ENCODE data around the gene PNPLA2.

DNA sequence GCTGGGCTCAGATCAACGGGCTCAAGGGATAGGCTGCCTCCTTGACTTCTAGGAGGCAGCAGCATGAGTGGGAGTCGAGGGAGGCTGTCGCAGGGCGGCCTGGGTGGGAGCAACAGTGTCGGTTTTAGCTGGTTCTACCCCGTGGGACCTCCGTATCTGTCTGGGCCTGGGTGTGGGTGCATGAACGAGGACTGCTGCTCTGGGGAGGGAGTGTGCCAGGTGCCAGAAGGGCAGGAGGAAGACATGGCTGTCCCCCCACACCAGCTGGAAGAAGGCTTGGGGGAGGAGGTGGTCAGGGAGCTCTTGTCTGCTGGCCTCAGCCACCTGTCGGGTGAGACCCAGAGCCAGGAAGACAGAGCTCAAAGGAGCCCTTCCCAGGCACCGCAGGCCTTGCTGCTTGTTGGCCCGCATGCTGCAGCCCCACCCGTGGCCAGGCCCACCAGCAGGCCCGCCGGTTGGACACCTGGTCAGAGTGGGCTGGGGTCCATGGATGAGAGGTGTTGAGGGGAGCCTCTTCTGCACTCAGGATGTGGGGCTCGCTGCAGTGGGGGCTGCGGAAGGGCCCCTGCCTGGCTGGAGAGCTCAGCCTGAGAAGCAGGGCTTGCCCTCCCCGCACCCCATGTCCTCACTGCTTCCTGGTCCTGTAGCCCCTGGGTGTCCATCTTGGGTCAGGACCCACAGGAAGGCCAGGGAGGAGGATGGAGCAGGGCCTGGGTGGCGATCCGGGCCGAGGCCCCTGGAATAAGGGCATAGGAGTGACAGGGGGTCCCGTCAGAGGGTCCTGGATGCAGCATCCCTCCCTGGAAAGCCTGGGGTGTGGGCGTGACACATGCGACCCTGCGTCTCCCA, 32.3 kb upstream of the PNPLA2 start:
- TF ChIP-seq, protein P1, sequence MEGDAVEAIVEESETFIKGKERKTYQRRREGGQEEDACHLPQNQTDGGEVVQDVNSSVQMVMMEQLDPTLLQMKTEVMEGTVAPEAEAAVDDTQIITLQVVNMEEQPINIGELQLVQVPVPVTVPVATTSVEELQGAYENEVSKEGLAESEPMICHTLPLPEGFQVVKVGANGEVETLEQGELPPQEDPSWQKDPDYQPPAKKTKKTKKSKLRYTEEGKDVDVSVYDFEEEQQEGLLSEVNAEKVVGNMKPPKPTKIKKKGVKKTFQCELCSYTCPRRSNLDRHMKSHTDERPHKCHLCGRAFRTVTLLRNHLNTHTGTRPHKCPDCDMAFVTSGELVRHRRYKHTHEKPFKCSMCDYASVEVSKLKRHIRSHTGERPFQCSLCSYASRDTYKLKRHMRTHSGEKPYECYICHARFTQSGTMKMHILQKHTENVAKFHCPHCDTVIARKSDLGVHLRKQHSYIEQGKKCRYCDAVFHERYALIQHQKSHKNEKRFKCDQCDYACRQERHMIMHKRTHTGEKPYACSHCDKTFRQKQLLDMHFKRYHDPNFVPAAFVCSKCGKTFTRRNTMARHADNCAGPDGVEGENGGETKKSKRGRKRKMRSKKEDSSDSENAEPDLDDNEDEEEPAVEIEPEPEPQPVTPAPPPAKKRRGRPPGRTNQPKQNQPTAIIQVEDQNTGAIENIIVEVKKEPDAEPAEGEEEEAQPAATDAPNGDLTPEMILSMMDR (conservative IDR thresholded peaks at IDR 0.05; ENCODE audit: low read length) = no peak
- no peak for TF ChIP-seq EZH2phosphoT487 (IDR thresholded peaks at IDR 0.05; ENCODE audit: borderline replicate concordance, low read depth, low read length)
